ENCODE results near the gene SYTL1. TPM values are rescaled to one million over a fixed set of nuclear protein-coding genes. Genes with fewer than 3 reads are reported as not detected.
A peak's percentile ranks its signal among the peaks of the same experiment; 100 is the strongest.

SYTL1 gene
- total and polyA plus RNA-seq, 4 donors = 10.5 to 58.0 (median 34.6) TPM

- WGBS, 2 donors = 22 to 36% methylated on average over 31 of the region's 31 CpGs
These were observed 1.2 kb downstream of the SYTL1 start for GRCh38 chr1:27342778-27343638.

DNA sequence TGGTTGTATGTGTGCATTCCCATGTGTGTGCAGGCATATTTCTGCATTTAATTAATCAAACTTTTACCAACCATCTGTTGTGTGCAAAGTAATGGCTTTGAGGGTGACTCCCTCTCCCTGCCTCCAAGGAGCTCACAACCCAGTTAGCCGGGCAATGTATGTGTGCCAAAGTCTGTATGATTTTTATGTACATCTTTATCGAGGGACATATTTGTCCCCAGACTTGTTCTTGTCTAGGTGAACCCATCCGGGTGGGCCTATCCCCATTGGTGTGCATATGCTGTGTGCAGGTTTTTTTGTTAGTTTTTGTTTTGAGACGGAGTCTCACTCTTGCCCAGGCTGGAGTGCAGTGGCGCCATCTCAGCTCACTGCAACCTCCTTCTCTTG is 1.8 kb downstream of the SYTL1 start:
- peaks cover 0 to 9% (median 4%) of the 10 kb centered on the region in 5 donors for H3K4me1 ChIP-seq (ENCODE audit: control insufficient read depth in 5 of 5, insufficient read depth in 5 of 5, low read length in 5 of 5)
- TF ChIP-seq, protein P1, sequence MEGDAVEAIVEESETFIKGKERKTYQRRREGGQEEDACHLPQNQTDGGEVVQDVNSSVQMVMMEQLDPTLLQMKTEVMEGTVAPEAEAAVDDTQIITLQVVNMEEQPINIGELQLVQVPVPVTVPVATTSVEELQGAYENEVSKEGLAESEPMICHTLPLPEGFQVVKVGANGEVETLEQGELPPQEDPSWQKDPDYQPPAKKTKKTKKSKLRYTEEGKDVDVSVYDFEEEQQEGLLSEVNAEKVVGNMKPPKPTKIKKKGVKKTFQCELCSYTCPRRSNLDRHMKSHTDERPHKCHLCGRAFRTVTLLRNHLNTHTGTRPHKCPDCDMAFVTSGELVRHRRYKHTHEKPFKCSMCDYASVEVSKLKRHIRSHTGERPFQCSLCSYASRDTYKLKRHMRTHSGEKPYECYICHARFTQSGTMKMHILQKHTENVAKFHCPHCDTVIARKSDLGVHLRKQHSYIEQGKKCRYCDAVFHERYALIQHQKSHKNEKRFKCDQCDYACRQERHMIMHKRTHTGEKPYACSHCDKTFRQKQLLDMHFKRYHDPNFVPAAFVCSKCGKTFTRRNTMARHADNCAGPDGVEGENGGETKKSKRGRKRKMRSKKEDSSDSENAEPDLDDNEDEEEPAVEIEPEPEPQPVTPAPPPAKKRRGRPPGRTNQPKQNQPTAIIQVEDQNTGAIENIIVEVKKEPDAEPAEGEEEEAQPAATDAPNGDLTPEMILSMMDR (IDR thresholded peaks at IDR 0.05; ENCODE audit: control extremely low read depth, extremely low read depth) = no peak
- H3K9ac ChIP-seq (ENCODE audit: insufficient read depth in 1 of 2, low read length in 2 of 2) = no peak overlapping the region
- H3K4me3 ChIP-seq = no peak overlapping the region
- H3K27me3 ChIP-seq (ENCODE audit: control insufficient read depth in 3 of 3, insufficient read depth in 3 of 3, low read length in 2 of 3) = peaks cover 0 to 1% (median 0%) of the 10 kb centered on the region in 3 donors
- no peak for ATAC-seq (ENCODE audit: insufficient read depth, low FRiP score)
- 37 to 54% methylated on average over 5 of the region's 5 CpGs for WGBS, 2 donors
- peaks cover 0 to 2% (median 0%) of the 10 kb centered on the region in 4 donors for H3K36me3 ChIP-seq (ENCODE audit: control insufficient read depth in 4 of 4, insufficient read depth in 4 of 4, low read length in 4 of 4)
- no peaks in the 10 kb centered on the region for H3K9me3 ChIP-seq (ENCODE audit: control insufficient read depth in 4 of 4, insufficient read depth in 3 of 4, low read length in 3 of 4)
- no peak for DNase-seq
- H3K27ac ChIP-seq (ENCODE audit: low read depth in 1 of 2, low read length in 1 of 2) = peak overlapping the region in 1 of 2 donors; percentile 87

More at GRCh38 chr1:27342778-27343638, 1.2 kb downstream of the SYTL1 start:
- peak overlapping the region in 1 of 2 donors; percentile 16 for H3K9ac ChIP-seq (ENCODE audit: insufficient read depth in 1 of 2, low read length in 2 of 2)
- TF ChIP-seq, protein P1 (IDR thresholded peaks at IDR 0.05; ENCODE audit: control extremely low read depth, extremely low read depth) = no peak
- peaks cover 0 to 9% (median 4%) of the 10 kb centered on the region in 5 donors for H3K4me1 ChIP-seq (ENCODE audit: control insufficient read depth in 5 of 5, insufficient read depth in 5 of 5, low read length in 5 of 5)
- peak; percentile 46 for ATAC-seq (ENCODE audit: insufficient read depth, low FRiP score)
- DNase-seq = no peak
- no peaks in the 10 kb centered on the region for H3K9me3 ChIP-seq (ENCODE audit: control insufficient read depth in 4 of 4, insufficient read depth in 3 of 4, low read length in 3 of 4)
- peak overlapping the region; percentile 22 for H3K4me3 ChIP-seq
- peak overlapping the region in 1 of 2 donors; percentile 87 for H3K27ac ChIP-seq (ENCODE audit: low read depth in 1 of 2, low read length in 1 of 2)
- no peaks in the 10 kb centered on the region for H3K27me3 ChIP-seq (ENCODE audit: control insufficient read depth in 3 of 3, insufficient read depth in 3 of 3, low read length in 2 of 3)
- H3K36me3 ChIP-seq (ENCODE audit: control insufficient read depth in 4 of 4, insufficient read depth in 4 of 4, low read length in 4 of 4) = peaks cover 0 to 3% (median 0%) of the 10 kb centered on the region in 4 donors

- TF ChIP-seq, protein P1 (IDR thresholded peaks at IDR 0.05; ENCODE audit: control extremely low read depth, extremely low read depth) = no peak
- peaks cover 0 to 16% (median 7%) of the 10 kb centered on the region in 5 donors for H3K4me1 ChIP-seq (ENCODE audit: control insufficient read depth in 5 of 5, insufficient read depth in 5 of 5, low read length in 5 of 5)
- H3K36me3 ChIP-seq (ENCODE audit: control insufficient read depth in 4 of 4, insufficient read depth in 4 of 4, low read length in 4 of 4) = no peaks in the 10 kb centered on the region
- H3K4me3 ChIP-seq = no peak overlapping the region
- no peaks in the 10 kb centered on the region for H3K9me3 ChIP-seq (ENCODE audit: control insufficient read depth in 4 of 4, insufficient read depth in 3 of 4, low read length in 3 of 4)
- no peak overlapping the region for H3K27ac ChIP-seq (ENCODE audit: low read depth in 1 of 2, low read length in 1 of 2)
- H3K27me3 ChIP-seq (ENCODE audit: control insufficient read depth in 3 of 3, insufficient read depth in 3 of 3, low read length in 2 of 3) = peaks cover 0 to 8% (median 0%) of the 10 kb centered on the region in 3 donors
- WGBS, 2 donors = 92 to 93% methylated on average over 12 of the region's 12 CpGs
- H3K9ac ChIP-seq (ENCODE audit: insufficient read depth in 1 of 2, low read length in 2 of 2) = no peak overlapping the region
- no peak for DNase-seq
- ATAC-seq (ENCODE audit: insufficient read depth, low FRiP score) = no peak
These were observed 3.5 kb downstream of the SYTL1 start for GRCh38 chr1:27345272-27345671.
